Spleen (tissue), 7 donors: ENCODE measurements around the gene ERVMER34-1.

Experiments
- POLR2A ChIP-seq, 3 donors: fragments of 450-650 bp; IDR thresholded peaks; one replicate each; pipeline ENCODE4 v1.5.1; 2017; ENCODE audit warnings: antibody characterized with exemption in 3 of 3, mild to moderate bottlenecking in 1 of 3
- POLR2AphosphoS5 ChIP-seq, 3 donors: sonication (generic); formaldehyde crosslinking; IDR thresholded peaks; one replicate each; pipeline ENCODE4 v1.5.1; 2017; ENCODE audit warnings: antibody characterized with exemption in 3 of 3
- TF ChIP-seq, protein P1 (sequence below), 11 experiments: fragments of 200-600 bp in 7 of 11; fragments of 450-650 bp in 4 of 11; sonication (generic) in 4 of 11; IDR thresholded peaks in 8 of 11; conservative IDR thresholded peaks in 3 of 11; 1 replicate in 7 of 11; 2 replicates in 4 of 11; pipeline versions ENCODE4 v1.4.0 to v1.8.0; 2016 to 2021; ENCODE audit warnings: antibody characterized with exemption in 11 of 11, inconsistent platforms in 4 of 11, mild to moderate bottlenecking in 1 of 11
- donor health status: DM: no; HTN: no; CAD: no; lungs with moderate emphysema.
- donor health status: DM: no; HTN: no; CAD: no.
- donor health status: DM: no; HTN: no; CAD: no.

DNA sequence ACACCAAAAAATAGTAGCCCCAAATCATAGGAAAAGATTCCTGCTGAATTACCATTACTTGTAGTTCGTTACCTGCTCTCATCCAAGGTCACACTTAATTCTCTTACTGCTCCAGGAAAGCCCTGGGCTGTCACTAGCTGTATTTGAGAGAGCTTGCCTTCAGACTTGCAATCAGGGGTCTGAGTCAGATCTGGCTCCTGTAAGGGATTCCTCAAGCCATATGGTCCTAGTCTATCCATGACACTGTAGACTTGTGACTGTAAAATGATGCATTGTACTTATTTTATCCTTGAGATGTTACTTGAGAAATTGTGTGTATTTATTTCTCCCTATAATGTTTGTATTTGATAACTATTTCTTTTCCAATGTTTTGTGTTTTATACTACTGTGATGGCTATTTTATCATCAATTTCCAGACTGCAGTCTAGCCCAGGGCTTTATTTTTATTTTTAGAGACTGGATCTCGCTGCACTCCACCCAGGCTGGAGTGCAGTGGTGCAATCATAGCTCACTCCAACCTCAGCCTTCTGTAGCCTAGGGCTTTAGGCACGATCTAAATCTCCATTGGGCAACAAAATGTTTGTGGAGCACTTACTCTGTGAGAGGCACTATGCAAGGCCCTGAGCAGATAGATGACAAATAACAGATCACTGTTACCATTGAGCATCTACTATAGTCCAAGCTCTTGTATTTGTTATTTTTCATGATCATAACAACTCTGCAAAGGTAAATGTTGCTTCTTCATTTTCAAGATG lies 24.2 kb downstream of the ERVMER34-1 start:
- TF ChIP-seq, protein P1, sequence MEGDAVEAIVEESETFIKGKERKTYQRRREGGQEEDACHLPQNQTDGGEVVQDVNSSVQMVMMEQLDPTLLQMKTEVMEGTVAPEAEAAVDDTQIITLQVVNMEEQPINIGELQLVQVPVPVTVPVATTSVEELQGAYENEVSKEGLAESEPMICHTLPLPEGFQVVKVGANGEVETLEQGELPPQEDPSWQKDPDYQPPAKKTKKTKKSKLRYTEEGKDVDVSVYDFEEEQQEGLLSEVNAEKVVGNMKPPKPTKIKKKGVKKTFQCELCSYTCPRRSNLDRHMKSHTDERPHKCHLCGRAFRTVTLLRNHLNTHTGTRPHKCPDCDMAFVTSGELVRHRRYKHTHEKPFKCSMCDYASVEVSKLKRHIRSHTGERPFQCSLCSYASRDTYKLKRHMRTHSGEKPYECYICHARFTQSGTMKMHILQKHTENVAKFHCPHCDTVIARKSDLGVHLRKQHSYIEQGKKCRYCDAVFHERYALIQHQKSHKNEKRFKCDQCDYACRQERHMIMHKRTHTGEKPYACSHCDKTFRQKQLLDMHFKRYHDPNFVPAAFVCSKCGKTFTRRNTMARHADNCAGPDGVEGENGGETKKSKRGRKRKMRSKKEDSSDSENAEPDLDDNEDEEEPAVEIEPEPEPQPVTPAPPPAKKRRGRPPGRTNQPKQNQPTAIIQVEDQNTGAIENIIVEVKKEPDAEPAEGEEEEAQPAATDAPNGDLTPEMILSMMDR (IDR thresholded peaks at IDR 0.05 in 8 of 11, conservative IDR thresholded peaks at IDR 0.05 in 3 of 11) = no peak
- no peak for TF ChIP-seq POLR2A (IDR thresholded peaks at IDR 0.05)
- TF ChIP-seq POLR2AphosphoS5 (IDR thresholded peaks at IDR 0.05) = no peak
